Measurements from ENCODE around the gene CPB2.

Gene CPB2

DNA sequence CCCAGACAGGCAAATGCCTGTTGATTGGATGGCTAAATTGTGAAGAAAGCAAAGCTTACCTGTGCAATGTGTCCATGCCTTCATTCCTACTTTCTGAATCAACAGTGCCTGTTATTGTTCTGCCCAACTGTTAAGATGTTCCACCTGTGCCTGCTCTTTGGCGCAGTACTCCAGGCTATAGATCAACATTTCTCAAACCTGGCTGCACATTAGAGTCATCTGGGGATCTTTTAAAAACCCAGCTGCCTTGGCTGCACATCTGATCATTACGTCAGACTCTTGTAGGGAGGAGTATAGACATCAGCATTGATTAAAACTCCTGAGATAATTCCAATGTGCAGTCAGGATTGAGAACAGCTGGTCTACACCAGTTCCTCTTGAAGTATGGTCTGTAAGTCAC, 16.2 kb upstream of the CPB2 start:
- DNase-seq (ENCODE audit: low spot score), result no peak
- no peak for TF ChIP-seq CTCF (IDR thresholded peaks at IDR 0.05)
- Histone ChIP-seq H3K27ac (no peak overlapping the region), H3K4me3 (no peak overlapping the region)

GRCh38 chr13:46119883-46120614, 15.2 kb upstream of the CPB2 start:
- no peak for DNase-seq (ENCODE audit: low spot score)
- no peak overlapping the region for H3K4me3 ChIP-seq
- no peak for TF ChIP-seq CTCF (IDR thresholded peaks at IDR 0.05)
- no peak overlapping the region for H3K27ac ChIP-seq

GRCh38 chr13:46116653-46117502, 12.0 kb upstream of the CPB2 start:
- DNase-seq (ENCODE audit: low spot score), result no peak
- no peak for TF ChIP-seq CTCF (IDR thresholded peaks at IDR 0.05)
- H3K4me3 ChIP-seq, result no peak overlapping the region
- no peak overlapping the region for H3K27ac ChIP-seq

DNA sequence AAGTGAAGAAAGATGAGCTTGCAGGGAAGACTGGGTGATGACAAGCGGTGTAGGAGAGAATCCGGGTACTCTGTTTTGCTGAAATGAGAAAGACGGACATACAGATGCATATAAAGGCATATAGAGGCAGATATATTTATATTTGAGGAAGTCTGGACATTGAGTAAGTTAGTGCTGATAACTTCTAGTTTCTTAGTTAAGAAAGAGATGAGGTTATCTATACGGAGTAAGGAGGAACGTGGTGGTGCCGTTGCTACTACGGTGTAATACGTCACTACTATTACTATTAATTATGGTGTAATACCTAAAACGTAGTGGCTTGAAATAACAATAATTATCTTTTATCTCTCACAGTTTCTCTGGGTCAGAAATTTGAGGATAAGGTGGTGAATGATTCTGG, 9.8 kb upstream of the CPB2 start:
- no peak for TF ChIP-seq CTCF (IDR thresholded peaks at IDR 0.05)

DNA sequence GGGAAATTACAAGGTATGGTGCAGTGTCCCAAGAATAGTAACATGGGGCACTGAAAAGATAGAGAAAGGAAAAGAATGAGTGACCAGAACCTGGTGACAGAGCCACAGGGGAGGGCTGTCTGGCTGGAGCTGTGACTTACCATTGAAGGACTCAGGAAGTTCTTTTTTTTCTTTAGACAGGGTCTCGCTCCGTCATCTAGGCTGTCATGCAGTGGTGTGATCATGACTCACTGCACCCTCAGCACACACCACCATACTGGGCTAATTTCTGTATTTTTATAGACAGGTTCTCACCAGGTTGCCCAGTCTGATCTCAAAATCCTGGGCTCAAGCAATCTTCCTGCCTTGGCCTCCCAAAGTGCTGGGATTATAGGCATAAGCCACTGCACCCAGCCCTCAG, 8.8 kb upstream of the CPB2 start:
- no peak overlapping the region for H3K4me3 ChIP-seq
- no peak for DNase-seq (ENCODE audit: low spot score)
- TF ChIP-seq CTCF (IDR thresholded peaks at IDR 0.05), result no peak
- no peak overlapping the region for H3K27ac ChIP-seq

More for the DNA sequence above, 9.8 kb upstream of the CPB2 start:
- Histone ChIP-seq H3K4me3 (no peak overlapping the region), H3K27ac (no peak overlapping the region)
- DNase-seq (ENCODE audit: low spot score), result no peak

DNA sequence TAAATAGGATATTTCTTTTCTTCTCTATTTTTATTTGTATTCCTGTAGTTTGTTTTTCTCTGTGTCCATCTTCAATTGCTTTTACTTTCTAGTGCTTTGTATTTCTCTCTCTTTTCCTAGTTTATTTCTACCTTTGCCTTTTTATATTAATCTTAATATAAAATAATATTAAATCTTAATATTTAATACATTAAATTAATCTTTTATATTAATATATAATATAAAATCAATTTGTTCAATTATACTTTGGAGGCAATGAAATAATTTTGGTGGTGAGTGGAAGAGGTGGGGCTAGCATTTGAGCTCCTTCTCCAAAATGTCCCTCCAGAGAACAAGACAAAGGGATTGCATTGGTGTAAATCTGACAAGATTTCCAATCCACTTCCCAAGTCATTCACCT, 6.3 kb upstream of the CPB2 start:
- no peak for DNase-seq (ENCODE audit: low spot score)
- Histone ChIP-seq H3K4me3 (no peak overlapping the region), H3K27ac (no peak overlapping the region)
- no peak for TF ChIP-seq CTCF (IDR thresholded peaks at IDR 0.05)

DNA sequence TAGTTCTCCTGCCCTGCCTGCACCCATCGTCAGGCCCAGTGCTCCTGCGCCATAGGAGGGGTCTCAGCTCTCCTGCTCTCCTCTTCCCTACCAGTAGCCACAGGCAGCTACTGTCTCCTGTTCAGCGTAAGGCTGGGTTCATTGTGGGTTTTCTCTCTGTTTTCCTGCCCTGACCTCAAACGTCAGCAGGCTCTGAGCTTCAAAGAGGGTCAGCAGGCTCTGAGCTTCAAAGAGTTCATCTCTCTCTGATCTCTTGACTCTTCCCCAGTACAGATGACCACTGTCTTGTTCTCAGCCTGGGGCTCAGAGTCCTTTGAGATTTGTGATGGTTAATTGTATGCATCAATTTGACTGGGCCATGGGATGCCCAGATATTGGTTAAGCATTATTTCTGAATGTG, 4.6 kb upstream of the CPB2 start:
- DNase-seq (ENCODE audit: low spot score), result no peak
- no peak overlapping the region for H3K27ac ChIP-seq
- no peak overlapping the region for H3K4me3 ChIP-seq
- no peak for TF ChIP-seq CTCF (IDR thresholded peaks at IDR 0.05)
